A673 (cell line): ENCODE measurements around the gene TMEM214. TPM values are rescaled to one million over a fixed set of nuclear protein-coding genes. Genes with fewer than 3 reads are reported as not detected.

ENCODE experiments used
- BruUV-seq: library from RNA; stranded (reverse); fragments of 400-500 nt; replicated peaks from 2 replicates; lab custom pipeline; 2021; lab: Mats Ljungman, UMichigan
- CTCF ChIA-PET: fragments of 300-600 bp; sonication (Branson Sonifier 250); formaldehyde crosslinking; loops from one replicate; lab custom pipeline; 2022; ENCODE audit warnings: antibody characterized with exemption; lab: Charles Lee
- POLR2A ChIA-PET: fragments of 300-600 bp; sonication (Branson Sonifier 250); formaldehyde crosslinking; loops from one replicate; lab custom pipeline; 2022; ENCODE audit warnings: antibody characterized with exemption; ENCODE audit not compliant: low non-redundant PET; lab: Charles Lee
- DNase-seq: peaks from one replicate; pipeline ENCODE4 v3.0.0-alpha.2; 2015; ENCODE audit warnings: low spot score
- H3K27ac ChIP-seq: fragments of 200-600 bp; sonication (generic); 2 replicates; pipeline ENCODE4 v1.5.1; 2016; ENCODE audit warnings: mixed run types, low read depth, mild to moderate bottlenecking, mixed read lengths, antibody characterized with exemption, low read length; ENCODE audit not compliant: poor library complexity, severe bottlenecking
- H3K27me3 ChIP-seq: fragments of 200-600 bp; sonication (generic); replicated peaks from 2 replicates; pipeline ENCODE4 v1.6.1; 2017; ENCODE audit warnings: mixed run types, low read depth, mild to moderate bottlenecking, mixed read lengths, antibody characterized with exemption, low read length; ENCODE audit not compliant: insufficient read depth, poor library complexity
- H3K36me3 ChIP-seq: fragments of 200-600 bp; sonication (generic); 2 replicates; pipeline ENCODE4 v1.6.1; 2016; ENCODE audit warnings: mixed run types, mild to moderate bottlenecking, mixed read lengths, antibody characterized with exemption, low read length; ENCODE audit not compliant: insufficient read depth, poor library complexity, severe bottlenecking
- H3K4me1 ChIP-seq: fragments of 200-600 bp; sonication (generic); 2 replicates; pipeline ENCODE4 v1.6.1; 2017; ENCODE audit warnings: mixed run types, mild to moderate bottlenecking, mixed read lengths, antibody characterized with exemption, low read length; ENCODE audit not compliant: insufficient read depth, poor library complexity, severe bottlenecking
- H3K4me3 ChIP-seq: fragments of 200-600 bp; sonication (generic); 2 replicates; pipeline ENCODE4 v1.5.1; 2016; ENCODE audit warnings: low read depth, mixed run types, mild to moderate bottlenecking, mixed read lengths, low read length; ENCODE audit not compliant: poor library complexity, severe bottlenecking
- H3K9me3 ChIP-seq: fragments of 200-600 bp; sonication (generic); 2 replicates; pipeline ENCODE4 v1.6.1; 2016; ENCODE audit warnings: mixed run types, low read depth, mild to moderate bottlenecking, mixed read lengths, antibody characterized with exemption, low read length; ENCODE audit not compliant: poor library complexity, severe bottlenecking
- CTCF ChIP-seq: fragments of 300-800, 200-600 bp; sonication (generic); conservative IDR thresholded peaks from 2 replicates; pipeline ENCODE4 v1.5.1; 2017; ENCODE audit warnings: low read depth, mild to moderate bottlenecking, antibody characterized with exemption, low read length, moderate library complexity, mixed read lengths
- EZH2 ChIP-seq: fragments of 200-600 bp; sonication (generic); IDR thresholded peaks from 2 replicates; pipeline ENCODE4 v1.6.1; 2017; ENCODE audit warnings: borderline replicate concordance, low read depth, mild to moderate bottlenecking, mixed read lengths, antibody characterized with exemption, low read length; ENCODE audit not compliant: poor library complexity, severe bottlenecking
- intact Hi-C: fragments of 100-400 bp; cut with micrococcal nuclease; formaldehyde crosslinking; loops from one replicate; pipeline ENCODE4 v1.10.0; 2022; ENCODE audit not compliant: unreplicated experiment
- total RNA-seq: library from RNA; stranded (reverse); gene quantifications from 2 replicates; pipeline ENCODE4 v1.2.3, GENCODE V29; 2021

TMEM214 gene
- total RNA-seq, 1 experiment from 2014 or later, result 76.7 TPM

DNA sequence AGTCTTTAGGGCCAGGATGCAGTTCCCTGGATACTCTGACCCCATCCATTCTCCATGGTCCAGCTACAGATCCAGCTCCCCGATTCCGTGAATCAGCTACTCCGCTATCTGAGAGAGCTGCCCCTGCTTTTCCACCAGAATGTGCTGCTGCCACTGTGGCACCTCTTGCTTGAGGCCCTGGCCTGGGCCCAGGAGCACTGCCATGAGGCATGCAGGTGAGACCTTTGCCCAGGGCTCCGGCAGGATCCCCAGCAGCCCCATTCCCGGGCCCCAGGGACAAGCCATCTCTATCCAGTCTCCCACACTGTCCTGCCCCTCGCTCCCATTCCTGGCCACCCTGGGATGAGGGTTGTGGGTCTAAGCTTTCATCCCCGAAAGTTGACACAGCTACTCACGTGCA lies 7.5 kb downstream of the TMEM214 start:
- no peak overlapping the region for H3K27ac ChIP-seq
- DNase-seq, result no peak
- no TSS peak for BruUV-seq
- TF ChIP-seq CTCF, result no peak
- no peak for TF ChIP-seq EZH2
- CTCF ChIA-PET, result no interaction called here
- POLR2A ChIA-PET, result no interaction called here
- no peaks in the 10 kb centered on the region for H3K27me3 ChIP-seq
- peaks cover 4% of the 10 kb centered on the region for H3K4me1 ChIP-seq
- no peak overlapping the region for H3K4me3 ChIP-seq
- intact Hi-C loops, result no loop called here
- H3K36me3 ChIP-seq, result peaks cover 59% of the 10 kb centered on the region
- no peaks in the 10 kb centered on the region for H3K9me3 ChIP-seq

GRCh38 chr2:27041752-27042151 lies 9.0 kb downstream of the TMEM214 start:
- intact Hi-C loops, result no loop called here
- Histone ChIP-seq H3K36me3 (peaks cover 44% of the 10 kb centered on the region), H3K4me3 (no peak overlapping the region), H3K9me3 (no peaks in the 10 kb centered on the region), H3K27ac (no peak overlapping the region), H3K27me3 (no peaks in the 10 kb centered on the region), H3K4me1 (peaks cover 4% of the 10 kb centered on the region)
- peak; percentile 23 for DNase-seq
- TF ChIP-seq CTCF (no peak), EZH2 (no peak)
- BruUV-seq, result no TSS peak
- ChIA-PET CTCF (no interaction called here), POLR2A (no interaction called here)

DNA sequence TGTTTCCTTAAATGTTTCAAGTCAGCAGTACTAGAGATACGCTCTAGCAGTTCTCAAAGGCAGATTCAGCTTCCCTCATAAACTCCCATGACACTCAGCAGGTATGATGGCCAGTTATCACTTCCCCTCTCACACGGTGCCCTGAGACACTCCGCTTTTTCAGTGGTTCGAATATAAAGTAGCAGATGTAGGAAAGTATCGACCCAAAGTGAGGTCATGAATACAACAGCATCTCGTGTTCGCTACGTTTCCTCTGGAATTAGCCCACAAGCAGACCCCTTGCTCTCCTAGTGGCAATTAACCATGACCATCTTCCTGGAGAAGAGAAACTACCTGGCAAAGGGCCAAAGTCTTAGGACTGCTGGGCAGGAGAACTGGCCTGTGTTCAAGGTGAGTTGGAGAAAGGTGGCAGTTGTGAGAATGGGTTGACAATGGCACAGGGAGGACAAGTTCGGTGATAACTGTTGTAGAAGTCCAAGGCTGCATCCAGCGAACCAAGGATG lies 9.4 kb downstream of the TMEM214 start:
- H3K36me3 ChIP-seq, result peaks cover 40% of the 10 kb centered on the region
- TF ChIP-seq EZH2 (no peak), CTCF (no peak)
- no TSS peak for BruUV-seq
- DNase-seq, result no peak
- intact Hi-C loops, result no loop called here
- H3K9me3 ChIP-seq, result no peaks in the 10 kb centered on the region
- peaks cover 4% of the 10 kb centered on the region for H3K4me1 ChIP-seq
- H3K4me3 ChIP-seq, result no peak overlapping the region
- no peak overlapping the region for H3K27ac ChIP-seq
- POLR2A ChIA-PET, result no interaction called here
- H3K27me3 ChIP-seq, result no peaks in the 10 kb centered on the region
- CTCF ChIA-PET, result no interaction called here
